Brain microvascular endothelial cell (primary cell): ENCODE data around the gene IL22.

Source experiments
- DNase-seq: peaks from one replicate; pipeline ENCODE4 v3.0.0-alpha.2; 2020
- H3K27ac ChIP-seq: fragments of 250-450 bp; sonication (Bioruptor Pico); 2 replicates; pipeline ENCODE4 v1.5.1; 2020; ENCODE audit warnings: mild to moderate bottlenecking, moderate library complexity
- H3K27me3 ChIP-seq: fragments of 250-450 bp; sonication (Bioruptor Pico); replicated peaks from 2 replicates; pipeline ENCODE4 v1.5.1; 2020; ENCODE audit warnings: mild to moderate bottlenecking
- H3K36me3 ChIP-seq: fragments of 250-450 bp; sonication (Bioruptor Pico); replicated peaks from 2 replicates; pipeline ENCODE4 v1.5.1; 2020; ENCODE audit warnings: mild to moderate bottlenecking
- H3K4me3 ChIP-seq: 2 replicates; pipeline ENCODE4 v1.5.1; 2011; ENCODE audit warnings: low read depth, mild to moderate bottlenecking, control low read depth, low read length, moderate library complexity
- in situ Hi-C: cut with HindIII; loops from 2 replicates; pipeline ENCODE4 v1.10.0; 2017; ENCODE audit warnings: low sequenced_read_pairs, low pct_ligation_motif_present
- TF ChIP-seq, protein P1 (sequence below): IDR thresholded peaks from 2 replicates; pipeline ENCODE4 v1.5.1; 2011; ENCODE audit warnings: low read depth, mild to moderate bottlenecking, moderate library complexity, low read length, control low read depth, inconsistent platforms; ENCODE audit errors: missing control alignments

Gene IL22

GRCh38 chr12:68227356-68227755 is 26.0 kb downstream of the IL22 start:
- in situ Hi-C loops, result no loop called here
- Histone ChIP-seq H3K4me3 (no peak overlapping the region), H3K27ac (no peak overlapping the region), H3K27me3 (no peaks in the 10 kb centered on the region), H3K36me3 (no peaks in the 10 kb centered on the region)
- DNase-seq, result no peak
- TF ChIP-seq, protein P1, sequence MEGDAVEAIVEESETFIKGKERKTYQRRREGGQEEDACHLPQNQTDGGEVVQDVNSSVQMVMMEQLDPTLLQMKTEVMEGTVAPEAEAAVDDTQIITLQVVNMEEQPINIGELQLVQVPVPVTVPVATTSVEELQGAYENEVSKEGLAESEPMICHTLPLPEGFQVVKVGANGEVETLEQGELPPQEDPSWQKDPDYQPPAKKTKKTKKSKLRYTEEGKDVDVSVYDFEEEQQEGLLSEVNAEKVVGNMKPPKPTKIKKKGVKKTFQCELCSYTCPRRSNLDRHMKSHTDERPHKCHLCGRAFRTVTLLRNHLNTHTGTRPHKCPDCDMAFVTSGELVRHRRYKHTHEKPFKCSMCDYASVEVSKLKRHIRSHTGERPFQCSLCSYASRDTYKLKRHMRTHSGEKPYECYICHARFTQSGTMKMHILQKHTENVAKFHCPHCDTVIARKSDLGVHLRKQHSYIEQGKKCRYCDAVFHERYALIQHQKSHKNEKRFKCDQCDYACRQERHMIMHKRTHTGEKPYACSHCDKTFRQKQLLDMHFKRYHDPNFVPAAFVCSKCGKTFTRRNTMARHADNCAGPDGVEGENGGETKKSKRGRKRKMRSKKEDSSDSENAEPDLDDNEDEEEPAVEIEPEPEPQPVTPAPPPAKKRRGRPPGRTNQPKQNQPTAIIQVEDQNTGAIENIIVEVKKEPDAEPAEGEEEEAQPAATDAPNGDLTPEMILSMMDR, result no peak

- no peak for DNase-seq
- TF ChIP-seq, protein P1, result no peak
- H3K36me3 ChIP-seq, result no peaks in the 10 kb centered on the region
- no peaks in the 10 kb centered on the region for H3K27me3 ChIP-seq
- peak within 1 kb of the TSS; percentile 60 for H3K27ac ChIP-seq
- in situ Hi-C loops, result no loop called here
- H3K4me3 ChIP-seq, result no peak within 1 kb of the TSS
These were observed 27.6 kb downstream of the IL22 start, which contains the start of gene IL26 for GRCh38 chr12:68225576-68226476. Gene IL26, minus strand, starts transcription at chr12:68225810. Its CDS starts 54 bp downstream, at chr12:68225756.

DNA sequence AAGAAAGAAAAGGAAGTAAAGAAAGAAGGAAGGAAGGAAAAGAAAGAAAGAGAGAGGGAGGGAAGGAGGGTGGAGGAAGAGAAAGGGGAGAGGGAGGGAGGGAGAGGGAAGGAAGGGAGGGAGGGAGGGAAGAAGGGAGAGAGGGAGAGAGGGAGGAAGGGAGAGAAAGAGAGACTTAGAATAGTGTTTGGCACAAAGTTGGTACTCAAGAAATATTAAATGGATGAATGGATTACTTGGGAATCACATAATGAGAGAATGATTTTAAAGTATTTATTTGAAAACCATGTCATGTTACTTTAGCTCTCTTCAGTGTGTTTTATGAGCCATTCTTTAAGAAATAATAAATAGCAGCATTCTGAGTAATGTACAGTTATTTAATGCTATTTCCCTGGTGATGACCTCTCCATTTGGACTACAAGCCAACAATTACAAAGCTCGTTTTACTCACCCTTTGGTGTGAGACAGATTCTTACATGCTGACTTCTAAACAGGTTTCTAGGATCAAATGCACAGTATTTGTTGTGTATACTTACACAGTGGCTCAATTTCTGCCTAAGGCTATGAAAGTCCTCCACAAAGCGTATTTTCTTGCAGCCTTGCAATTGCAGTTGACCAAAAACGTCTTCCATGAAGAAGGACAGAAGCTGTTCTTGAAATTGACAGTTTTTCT is 28.7 kb downstream of the IL22 start:
- DNase-seq, result peak; percentile 73
- no peaks in the 10 kb centered on the region for H3K36me3 ChIP-seq
- peak overlapping the region; percentile 60 for H3K27ac ChIP-seq
- TF ChIP-seq, protein P1, result no peak
- no peak overlapping the region for H3K4me3 ChIP-seq
- no peaks in the 10 kb centered on the region for H3K27me3 ChIP-seq
- in situ Hi-C loops, result no loop called here

GRCh38 chr12:68223067-68223747 is 30.2 kb downstream of the IL22 start:
- TF ChIP-seq, protein P1, result peak; percentile 85
- Histone ChIP-seq H3K4me3 (peak overlapping the region; percentile 27), H3K36me3 (no peaks in the 10 kb centered on the region), H3K27ac (peak overlapping the region; percentile 38), H3K27me3 (no peaks in the 10 kb centered on the region)
- peak; percentile 85 for DNase-seq
- in situ Hi-C loops, result no loop called here

- in situ Hi-C loops, result no loop called here
- Histone ChIP-seq H3K27me3 (no peaks in the 10 kb centered on the region), H3K4me3 (peak overlapping the region; percentile 27), H3K36me3 (no peaks in the 10 kb centered on the region), H3K27ac (no peak overlapping the region)
- DNase-seq, result no peak
- TF ChIP-seq, protein P1, result no peak
These were observed 31.1 kb downstream of the IL22 start for GRCh38 chr12:68222326-68222725.
